ENCODE measurements around the gene RNF17.

The RNF17 gene

GRCh38 chr13:24740014-24740890, 23.7 kb upstream of the RNF17 start:
- TF ChIP-seq EZH2 (IDR thresholded peaks at IDR 0.05; ENCODE audit: borderline replicate concordance, low read depth, low read length, severe bottlenecking), result no peak
- TF ChIP-seq, protein P1, sequence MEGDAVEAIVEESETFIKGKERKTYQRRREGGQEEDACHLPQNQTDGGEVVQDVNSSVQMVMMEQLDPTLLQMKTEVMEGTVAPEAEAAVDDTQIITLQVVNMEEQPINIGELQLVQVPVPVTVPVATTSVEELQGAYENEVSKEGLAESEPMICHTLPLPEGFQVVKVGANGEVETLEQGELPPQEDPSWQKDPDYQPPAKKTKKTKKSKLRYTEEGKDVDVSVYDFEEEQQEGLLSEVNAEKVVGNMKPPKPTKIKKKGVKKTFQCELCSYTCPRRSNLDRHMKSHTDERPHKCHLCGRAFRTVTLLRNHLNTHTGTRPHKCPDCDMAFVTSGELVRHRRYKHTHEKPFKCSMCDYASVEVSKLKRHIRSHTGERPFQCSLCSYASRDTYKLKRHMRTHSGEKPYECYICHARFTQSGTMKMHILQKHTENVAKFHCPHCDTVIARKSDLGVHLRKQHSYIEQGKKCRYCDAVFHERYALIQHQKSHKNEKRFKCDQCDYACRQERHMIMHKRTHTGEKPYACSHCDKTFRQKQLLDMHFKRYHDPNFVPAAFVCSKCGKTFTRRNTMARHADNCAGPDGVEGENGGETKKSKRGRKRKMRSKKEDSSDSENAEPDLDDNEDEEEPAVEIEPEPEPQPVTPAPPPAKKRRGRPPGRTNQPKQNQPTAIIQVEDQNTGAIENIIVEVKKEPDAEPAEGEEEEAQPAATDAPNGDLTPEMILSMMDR (IDR thresholded peaks at IDR 0.05; ENCODE audit: borderline replicate concordance, extremely low read depth, low read length, poor library complexity, severe bottlenecking), result no peak
- H2AFZ ChIP-seq (ENCODE audit: low read depth, low read length), result no peak overlapping the region

GRCh38 chr13:24741016-24741662, 22.8 kb upstream of the RNF17 start:
- Histone ChIP-seq H3K79me2 (ENCODE audit: insufficient read depth, low read length) (no peaks in the 10 kb centered on the region), H3K4me3 (ENCODE audit: low read depth in 1 of 2, low read length in 2 of 2) (no peak overlapping the region), H4K20me1 (ENCODE audit: insufficient read depth, low read length) (no peaks in the 10 kb centered on the region), H3K4me1 (ENCODE audit: insufficient read depth, low read length) (peaks cover 9% of the 10 kb centered on the region; the same call in 1 of the 2 replicates), H3K27me3 (ENCODE audit: insufficient read depth, low read length, poor library complexity) (no peaks in the 10 kb centered on the region), H3K27ac (ENCODE audit: low read length) (no peak overlapping the region), H3K36me3 (ENCODE audit: insufficient read depth, low read length) (no peaks in the 10 kb centered on the region), H2AFZ (ENCODE audit: low read depth, low read length) (no peak overlapping the region), H3K9ac (ENCODE audit: low read depth, low read length) (no peak overlapping the region), H3K9me3 (ENCODE audit: insufficient read depth, low read length, severe bottlenecking) (no peaks in the 10 kb centered on the region), H3K4me2 (ENCODE audit: insufficient read depth, low read length) (no peak overlapping the region)
- peak; percentile 15 for DNase-seq
- no peak for TF ChIP-seq EZH2 (IDR thresholded peaks at IDR 0.05; ENCODE audit: borderline replicate concordance, low read depth, low read length, severe bottlenecking)
- TF ChIP-seq, protein P1 (IDR thresholded peaks at IDR 0.05; ENCODE audit: borderline replicate concordance, extremely low read depth, low read length, poor library complexity, severe bottlenecking), result peak; percentile 49
- ATAC-seq (ENCODE audit: insufficient read depth, low read depth), result no peak

More at GRCh38 chr13:24740014-24740890, 23.7 kb upstream of the RNF17 start:
- ATAC-seq (ENCODE audit: insufficient read depth, low read depth), result no peak
- no peaks in the 10 kb centered on the region for H3K79me2 ChIP-seq (ENCODE audit: insufficient read depth, low read length)
- DNase-seq, result no peak
- H3K4me2 ChIP-seq (ENCODE audit: insufficient read depth, low read length), result no peak overlapping the region
- no peak overlapping the region for H3K9ac ChIP-seq (ENCODE audit: low read depth, low read length)
- no peaks in the 10 kb centered on the region for H3K27me3 ChIP-seq (ENCODE audit: insufficient read depth, low read length, poor library complexity)
- no peaks in the 10 kb centered on the region for H4K20me1 ChIP-seq (ENCODE audit: insufficient read depth, low read length)
- no peaks in the 10 kb centered on the region for H3K9me3 ChIP-seq (ENCODE audit: insufficient read depth, low read length, severe bottlenecking)
- H3K4me1 ChIP-seq (ENCODE audit: insufficient read depth, low read length), result peaks cover 9% of the 10 kb centered on the region; the same call in 1 of the 2 replicates
- H3K4me3 ChIP-seq (ENCODE audit: low read depth in 1 of 2, low read length in 2 of 2), result no peak overlapping the region
- no peaks in the 10 kb centered on the region for H3K36me3 ChIP-seq (ENCODE audit: insufficient read depth, low read length)
- no peak overlapping the region for H3K27ac ChIP-seq (ENCODE audit: low read length)

GRCh38 chr13:24741791-24742190, 22.2 kb upstream of the RNF17 start:
- H3K79me2 ChIP-seq (ENCODE audit: insufficient read depth, low read length), result no peaks in the 10 kb centered on the region
- H3K9me3 ChIP-seq (ENCODE audit: insufficient read depth, low read length, severe bottlenecking), result no peaks in the 10 kb centered on the region
- no peak for TF ChIP-seq EZH2 (IDR thresholded peaks at IDR 0.05; ENCODE audit: borderline replicate concordance, low read depth, low read length, severe bottlenecking)
- TF ChIP-seq, protein P1 (IDR thresholded peaks at IDR 0.05; ENCODE audit: borderline replicate concordance, extremely low read depth, low read length, poor library complexity, severe bottlenecking), result no peak
- no peak overlapping the region for H2AFZ ChIP-seq (ENCODE audit: low read depth, low read length)
- DNase-seq, result no peak
- peaks cover 9% of the 10 kb centered on the region; the same call in 1 of the 2 replicates for H3K4me1 ChIP-seq (ENCODE audit: insufficient read depth, low read length)
- H3K4me3 ChIP-seq (ENCODE audit: low read depth in 1 of 2, low read length in 2 of 2), result no peak overlapping the region
- no peaks in the 10 kb centered on the region for H3K36me3 ChIP-seq (ENCODE audit: insufficient read depth, low read length)
- no peaks in the 10 kb centered on the region for H4K20me1 ChIP-seq (ENCODE audit: insufficient read depth, low read length)
- no peak overlapping the region for H3K9ac ChIP-seq (ENCODE audit: low read depth, low read length)
- no peaks in the 10 kb centered on the region for H3K27me3 ChIP-seq (ENCODE audit: insufficient read depth, low read length, poor library complexity)
- H3K4me2 ChIP-seq (ENCODE audit: insufficient read depth, low read length), result no peak overlapping the region
- no peak for ATAC-seq (ENCODE audit: insufficient read depth, low read depth)
- no peak overlapping the region for H3K27ac ChIP-seq (ENCODE audit: low read length)

All from DND-41 (cell line).